HUES48 (cell line): ENCODE results near the gene PRKAR1B.
A peak's percentile ranks its signal among the peaks of the same experiment; 100 is the strongest.

Experiments
- H3K27ac ChIP-seq: one replicate; pipeline ENCODE4 v1.7.0; 2013; ENCODE audit warnings: low read depth, low read length, inconsistent platforms
- H3K27me3 ChIP-seq: 2 replicates; pipeline ENCODE4 v1.6.1; 2013; ENCODE audit warnings: mild to moderate bottlenecking, low read length; ENCODE audit not compliant: control insufficient read depth, insufficient read depth
- H3K36me3 ChIP-seq: 2 replicates; pipeline ENCODE4 v1.6.1; 2013; ENCODE audit warnings: low read length; ENCODE audit not compliant: control insufficient read depth, insufficient read depth
- H3K4me1 ChIP-seq: 2 replicates; pipeline ENCODE4 v1.6.1; 2013; ENCODE audit warnings: mild to moderate bottlenecking, low read length; ENCODE audit not compliant: control insufficient read depth, insufficient read depth
- H3K4me3 ChIP-seq: 2 replicates; pipeline ENCODE4 v1.5.1; 2013; ENCODE audit warnings: mild to moderate bottlenecking, low read depth, low read length
- H3K9ac ChIP-seq: 2 replicates; pipeline ENCODE4 v1.6.1; 2013; ENCODE audit warnings: mild to moderate bottlenecking, low read depth, low read length, moderate library complexity
- H3K9me3 ChIP-seq: 2 replicates; pipeline ENCODE4 v1.6.1; 2013; ENCODE audit warnings: low read length; ENCODE audit not compliant: control insufficient read depth, insufficient read depth

The PRKAR1B gene

GRCh38 chr7:628402-628763 is 98.7 kb downstream of the PRKAR1B start:
- Histone ChIP-seq H3K9ac (no peak overlapping the region), H3K36me3 (no peaks in the 10 kb centered on the region), H3K4me3 (no peak overlapping the region), H3K27ac (no peak overlapping the region), H3K27me3 (no peaks in the 10 kb centered on the region), H3K4me1 (no peaks in the 10 kb centered on the region), H3K9me3 (peaks cover 4% of the 10 kb centered on the region; the same call in 1 of the 2 replicates)

- Histone ChIP-seq H3K4me1 (no peaks in the 10 kb centered on the region; the same call in 1 of the 2 replicates), H3K4me3 (no peak overlapping the region), H3K9ac (no peak overlapping the region), H3K27ac (no peak overlapping the region), H3K36me3 (no peaks in the 10 kb centered on the region), H3K9me3 (peaks cover 4% of the 10 kb centered on the region; the same call in 1 of the 2 replicates), H3K27me3 (no peaks in the 10 kb centered on the region)
Observed at GRCh38 chr7:627661-628401, 99.2 kb downstream of the PRKAR1B start.

GRCh38 chr7:625376-625971 is 101.6 kb downstream of the PRKAR1B start:
- peaks cover 14% of the 10 kb centered on the region for H3K9me3 ChIP-seq
- no peak overlapping the region for H3K9ac ChIP-seq
- H3K4me1 ChIP-seq = peaks cover 7% of the 10 kb centered on the region
- H3K4me3 ChIP-seq = no peak overlapping the region
- no peaks in the 10 kb centered on the region for H3K27me3 ChIP-seq
- no peak overlapping the region for H3K27ac ChIP-seq
- no peaks in the 10 kb centered on the region for H3K36me3 ChIP-seq

- Histone ChIP-seq H3K9me3 (peaks cover 14% of the 10 kb centered on the region), H3K4me1 (peaks cover 9% of the 10 kb centered on the region), H3K27ac (no peak overlapping the region), H3K9ac (no peak overlapping the region), H3K36me3 (no peaks in the 10 kb centered on the region), H3K4me3 (no peak overlapping the region), H3K27me3 (no peaks in the 10 kb centered on the region)
Observed at GRCh38 chr7:623464-623863, 103.6 kb downstream of the PRKAR1B start.

- Histone ChIP-seq H3K4me3 (no peak overlapping the region), H3K36me3 (no peaks in the 10 kb centered on the region), H3K27ac (no peak overlapping the region)
Observed at GRCh38 chr7:621572-622285, 105.4 kb downstream of the PRKAR1B start.

GRCh38 chr7:620885-621284 is 106.2 kb downstream of the PRKAR1B start:
- H3K27me3 ChIP-seq = no peaks in the 10 kb centered on the region
- H3K9me3 ChIP-seq = peaks cover 12% of the 10 kb centered on the region
- no peak overlapping the region for H3K4me3 ChIP-seq
- H3K4me1 ChIP-seq = peaks cover 9% of the 10 kb centered on the region
- H3K9ac ChIP-seq = no peak overlapping the region
- no peaks in the 10 kb centered on the region for H3K36me3 ChIP-seq
- H3K27ac ChIP-seq = peak overlapping the region; percentile 48

More at GRCh38 chr7:621572-622285, 105.4 kb downstream of the PRKAR1B start:
- Histone ChIP-seq H3K27me3 (no peaks in the 10 kb centered on the region), H3K4me1 (peaks cover 9% of the 10 kb centered on the region), H3K9ac (no peak overlapping the region), H3K9me3 (peaks cover 14% of the 10 kb centered on the region)

- Histone ChIP-seq H3K9ac (no peak overlapping the region), H3K4me3 (no peak overlapping the region), H3K27ac (no peak overlapping the region), H3K4me1 (peaks cover 9% of the 10 kb centered on the region), H3K36me3 (no peaks in the 10 kb centered on the region), H3K27me3 (no peaks in the 10 kb centered on the region), H3K9me3 (peaks cover 10% of the 10 kb centered on the region)
Observed at GRCh38 chr7:620056-620455, 107.0 kb downstream of the PRKAR1B start.

GRCh38 chr7:619368-619840 is 107.7 kb downstream of the PRKAR1B start:
- no peak overlapping the region for H3K4me3 ChIP-seq
- H3K36me3 ChIP-seq = no peaks in the 10 kb centered on the region
- H3K9me3 ChIP-seq = peaks cover 10% of the 10 kb centered on the region
- H3K4me1 ChIP-seq = peaks cover 9% of the 10 kb centered on the region
- H3K27me3 ChIP-seq = no peaks in the 10 kb centered on the region
- no peak overlapping the region for H3K27ac ChIP-seq
- no peak overlapping the region for H3K9ac ChIP-seq

- Histone ChIP-seq H3K27ac (no peak overlapping the region), H3K9ac (no peak overlapping the region)
Observed at GRCh38 chr7:618539-619367, 108.3 kb downstream of the PRKAR1B start.

GRCh38 chr7:617614-618538 is 109.2 kb downstream of the PRKAR1B start:
- Histone ChIP-seq H3K9ac (no peak overlapping the region), H3K27me3 (no peaks in the 10 kb centered on the region), H3K4me3 (no peak overlapping the region), H3K36me3 (no peaks in the 10 kb centered on the region), H3K9me3 (peaks cover 10% of the 10 kb centered on the region), H3K27ac (no peak overlapping the region), H3K4me1 (peaks cover 9% of the 10 kb centered on the region)

More at GRCh38 chr7:618539-619367, 108.3 kb downstream of the PRKAR1B start:
- H3K27me3 ChIP-seq = no peaks in the 10 kb centered on the region
- H3K4me1 ChIP-seq = peaks cover 9% of the 10 kb centered on the region
- H3K4me3 ChIP-seq = no peak overlapping the region
- no peaks in the 10 kb centered on the region for H3K36me3 ChIP-seq
- H3K9me3 ChIP-seq = peaks cover 10% of the 10 kb centered on the region
